Kidney (tissue), 14 donors: ENCODE results near the gene GPC3. TPM values are rescaled to one million over a fixed set of nuclear protein-coding genes. Genes with fewer than 3 reads are reported as not detected.
A peak's percentile ranks its signal among the peaks of the same experiment; 100 is the strongest.

Experiments used
- DNase-seq, 5 donors: peaks; one replicate each; pipeline ENCODE4 v3.0.0-alpha.2; 2013 to 2020
- FAIRE-seq: peaks from 2 replicates; lab custom pipeline; 2012; peaks lifted over from hg19 to GRCh38; lab: Jason Lieb, UNC
- H3K27ac ChIP-seq, 2 donors: one replicate each; pipeline ENCODE4 v1.7.0; 2013; ENCODE audit warnings: low read depth in 2 of 2, low read length in 2 of 2, inconsistent platforms in 1 of 2
- H3K27me3 ChIP-seq: one replicate; pipeline ENCODE4 v1.7.1; 2013; ENCODE audit warnings: low read length, inconsistent platforms; ENCODE audit not compliant: control insufficient read depth, insufficient read depth
- H3K36me3 ChIP-seq, 3 donors: one replicate each; pipeline versions ENCODE4 v1.7.0 to v1.7.1; 2013; ENCODE audit warnings: low read length in 3 of 3, control low read depth in 1 of 3, inconsistent platforms in 1 of 3; ENCODE audit not compliant: insufficient read depth in 3 of 3, control insufficient read depth in 2 of 3
- H3K4me1 ChIP-seq, 3 donors: one replicate each; pipeline versions ENCODE4 v1.7.0 to v1.7.1; 2013; ENCODE audit warnings: low read length in 3 of 3, inconsistent platforms in 1 of 3, low read depth in 1 of 3; ENCODE audit not compliant: control insufficient read depth in 2 of 3, insufficient read depth in 2 of 3
- H3K4me3 ChIP-seq, 3 donors: one replicate each; pipeline versions ENCODE4 v1.7.0 to v1.8.1; 2013; ENCODE audit warnings: low read length in 3 of 3, control low read depth in 1 of 3, inconsistent platforms in 1 of 3
- H3K9ac ChIP-seq, 3 donors: one replicate each; pipeline versions ENCODE4 v1.7.0 to v1.7.1; 2013; ENCODE audit warnings: low read length in 3 of 3, control low read depth in 1 of 3, inconsistent platforms in 1 of 3
- H3K9me3 ChIP-seq, 3 donors: one replicate each; pipeline versions ENCODE4 v1.7.0 to v1.7.1; 2013; ENCODE audit warnings: low read length in 3 of 3, control low read depth in 1 of 3, inconsistent platforms in 1 of 3; ENCODE audit not compliant: control insufficient read depth in 2 of 3, insufficient read depth in 1 of 3
- CTCF ChIP-seq: IDR thresholded peaks from 3 replicates; pipeline ENCODE4 v1.5.1; 2012; ENCODE audit warnings: mild to moderate bottlenecking, moderate library complexity, borderline replicate concordance; ENCODE audit not compliant: insufficient read depth; ENCODE audit errors: extremely low read depth
- intact Hi-C: fragments of 100-400 bp; cut with DNase I; formaldehyde crosslinking; loops from one replicate; pipeline ENCODE4 v1.11.1; 2022
- polyA plus RNA-seq: library from polyadenylated mRNA; stranded (reverse); fragments of 350-450 nt; fragmentation: Illumina TruSeq; extraction: RNeasy Lipid Tissue Mini Kit (QIAGEN cat#74804); gene quantifications from one replicate; pipeline ENCODE4 v1.2.3, GENCODE V29; 2014; ENCODE audit warnings: low read depth, low replicate concordance; ENCODE audit not compliant: insufficient read depth
- total RNA-seq: library from RNA; stranded (reverse); fragmentation: NEBNext Ultra II Directional; extraction: Animal tissue kit (Norgen Biotek cat#: 25700); gene quantifications from one replicate; pipeline ENCODE4 v1.2.1, GENCODE V29; 2021
- donor health status: control.
- donor health status: control.
- donor health status: control.
- donor health status: control.
- donor health status: control.
- donor health status: DM: yes; HTN: yes; CAD: no.
- donor health status: Normal renal cell carcinoma (clear cell type).

The GPC3 gene
- total and polyA plus RNA-seq, 2 donors from 2014 or later = 43.0 to 52.5 TPM

GRCh38 chrX:133865761-133866471, 119.5 kb downstream of the GPC3 start:
- DNase-seq (no peak), FAIRE-seq (peak; percentile 72)
- no peaks in the 10 kb centered on the region for H3K9me3 ChIP-seq
- no peaks in the 10 kb centered on the region for H3K27me3 ChIP-seq
- H3K4me3 ChIP-seq = no peak overlapping the region
- TF ChIP-seq CTCF = no peak
- H3K9ac ChIP-seq = no peak overlapping the region
- no peaks in the 10 kb centered on the region for H3K36me3 ChIP-seq
- H3K4me1 ChIP-seq = no peaks in the 10 kb centered on the region
- intact Hi-C loops = no loop called here
- H3K27ac ChIP-seq = no peak overlapping the region

GRCh38 chrX:133864236-133864635, 121.2 kb downstream of the GPC3 start:
- no peaks in the 10 kb centered on the region for H3K36me3 ChIP-seq
- no peaks in the 10 kb centered on the region for H3K4me1 ChIP-seq
- H3K27ac ChIP-seq = no peak overlapping the region
- DNase-seq = no peak
- no peak for TF ChIP-seq CTCF
- no peak overlapping the region for H3K9ac ChIP-seq
- H3K9me3 ChIP-seq = no peaks in the 10 kb centered on the region
- intact Hi-C loops = no loop called here
- FAIRE-seq = no peak
- H3K27me3 ChIP-seq = no peaks in the 10 kb centered on the region
- H3K4me3 ChIP-seq = no peak overlapping the region

- FAIRE-seq = no peak
These were observed 125.5 kb downstream of the GPC3 start for GRCh38 chrX:133859860-133860259.

More at GRCh38 chrX:133859860-133860259, 125.5 kb downstream of the GPC3 start:
- Histone ChIP-seq H3K9me3 (no peaks in the 10 kb centered on the region), H3K4me3 (no peak overlapping the region), H3K9ac (no peak overlapping the region), H3K27me3 (no peaks in the 10 kb centered on the region), H3K36me3 (no peaks in the 10 kb centered on the region), H3K4me1 (no peaks in the 10 kb centered on the region), H3K27ac (no peak overlapping the region)
- no peak for DNase-seq
- intact Hi-C loops = no loop called here
- TF ChIP-seq CTCF = no peak
